ENCODE data around the gene NPFFR1. TPM values are rescaled to one million over a fixed set of nuclear protein-coding genes. Genes with fewer than 3 reads are reported as not detected.
A peak's percentile ranks its signal among the peaks of the same experiment; 100 is the strongest.

The NPFFR1 gene
- polyA plus RNA-seq (2013, experiment 1 of 2; ENCODE audit: insufficient read length) = 0.01 TPM
- polyA plus RNA-seq (2013, experiment 2 of 2; ENCODE audit: insufficient read length) = 0.02 TPM

- no peak for DNase-seq
These were observed at the start of gene NPFFR1 for GRCh38 chr10:70283445-70284399. NPFFR1 (minus strand) TSS chr10:70284004; CDS start chr10:70283676, 328 bp downstream.

- no peak for DNase-seq
These were observed 49.5 kb upstream of the NPFFR1 start for GRCh38 chr10:70333268-70333667.

GRCh38 chr10:70331486-70332268 lies 47.9 kb upstream of the NPFFR1 start:
- peak; percentile 94 for DNase-seq

GRCh38 chr10:70331160-70331485 lies 47.3 kb upstream of the NPFFR1 start:
- DNase-seq = no peak

- no peak for DNase-seq
These were observed 46.9 kb upstream of the NPFFR1 start for GRCh38 chr10:70330671-70331070.

- peak; percentile 33 for DNase-seq
These were observed 45.2 kb upstream of the NPFFR1 start for GRCh38 chr10:70328967-70329366.

GRCh38 chr10:70328018-70328417 lies 44.2 kb upstream of the NPFFR1 start:
- no peak for DNase-seq

GRCh38 chr10:70324951-70325781 lies 41.4 kb upstream of the NPFFR1 start:
- DNase-seq = no peak

- DNase-seq = no peak
These were observed 40.6 kb upstream of the NPFFR1 start for GRCh38 chr10:70324339-70324861.

GRCh38 chr10:70323697-70324338 lies 40.0 kb upstream of the NPFFR1 start:
- no peak for DNase-seq

GRCh38 chr10:70323138-70323696 lies 39.4 kb upstream of the NPFFR1 start:
- DNase-seq = no peak

- DNase-seq = no peak
These were observed 38.4 kb upstream of the NPFFR1 start for GRCh38 chr10:70321897-70322890.

GRCh38 chr10:70321233-70321632 lies 37.4 kb upstream of the NPFFR1 start:
- no peak for DNase-seq

GRCh38 chr10:70320751-70321150 lies 36.9 kb upstream of the NPFFR1 start:
- no peak for DNase-seq

GRCh38 chr10:70319824-70320223 lies 36.0 kb upstream of the NPFFR1 start:
- DNase-seq = no peak

GRCh38 chr10:70319183-70319582 lies 35.4 kb upstream of the NPFFR1 start:
- no peak for DNase-seq

- DNase-seq = no peak
These were observed 34.1 kb upstream of the NPFFR1 start for GRCh38 chr10:70317943-70318318.

GRCh38 chr10:70317272-70317942 lies 33.6 kb upstream of the NPFFR1 start:
- no peak for DNase-seq

- no peak for DNase-seq
These were observed 32.0 kb upstream of the NPFFR1 start for GRCh38 chr10:70315815-70316214.

GRCh38 chr10:70315276-70315675 lies 31.5 kb upstream of the NPFFR1 start:
- no peak for DNase-seq

Data from fibroblast of skin of back (primary cell).